SK-N-SH (cell line): ENCODE data around the gene BORA. TPM values are rescaled to one million over a fixed set of nuclear protein-coding genes. Genes with fewer than 3 reads are reported as not detected.

Experiments used
- CTCF ChIA-PET: fragments of 300-600, 350-600 bp; formaldehyde crosslinking; extraction: SDS; loops from one replicate; lab custom pipeline; 2021; lab: Yijun Ruan, JAX
- POLR2A ChIA-PET: fragments of 350-600 bp; sonication (Branson Sonifier 250); formaldehyde crosslinking; extraction: SDS; loops from one replicate; lab custom pipeline; 2020; ENCODE audit warnings: antibody characterized with exemption, inconsistent platforms; lab: Yijun Ruan, JAX
- DNase-seq: peaks from one replicate; pipeline ENCODE4 v3.0.0; 2012
- H2AFZ ChIP-seq: fragments of 200-600 bp; sonication (generic); 2 replicates; pipeline ENCODE4 v1.8.1; 2016; ENCODE audit warnings: antibody characterized with exemption, mild to moderate bottlenecking, low read depth
- H3F3A ChIP-seq: fragments of 200-600 bp; sonication (generic); replicated peaks from 2 replicates; pipeline ENCODE3; 2016; ENCODE audit warnings: antibody characterized with exemption, mild to moderate bottlenecking; ENCODE audit not compliant: insufficient read depth
- H3K27ac ChIP-seq, 2 experiments: fragments of 200-500 bp in 1 of 2; fragments of 200-600 bp in 1 of 2; sonication (Bioruptor generic) in 1 of 2; sonication (generic), shearing (Covaris generic) in 1 of 2; 2 replicates each; pipeline versions ENCODE4 v1.5.1 to v1.6.1; 2014 to 2016; ENCODE audit warnings: low read depth in 2 of 2, inconsistent platforms in 1 of 2, low read length in 1 of 2, mild to moderate bottlenecking in 1 of 2, mixed read lengths in 1 of 2
- H3K27me3 ChIP-seq: fragments of 200-600 bp; sonication (generic), shearing (Covaris generic); 2 replicates; pipeline ENCODE4 v1.6.1; 2016; ENCODE audit warnings: mixed run types; ENCODE audit not compliant: insufficient read depth
- H3K36me3 ChIP-seq, 2 experiments: fragments of 200-500 bp in 1 of 2; fragments of 200-600 bp in 1 of 2; sonication (Bioruptor generic) in 1 of 2; sonication (generic) in 1 of 2; replicated peaks in 1 of 2; 2 replicates each; pipeline versions ENCODE3 to v1.5.1; 2014 to 2016; ENCODE audit warnings: low read length in 1 of 2, mild to moderate bottlenecking in 1 of 2; ENCODE audit not compliant: insufficient read depth in 2 of 2, control insufficient read depth in 1 of 2
- H3K4me1 ChIP-seq, 2 experiments: fragments of 200-500 bp in 1 of 2; fragments of 200-600 bp in 1 of 2; sonication (Bioruptor generic) in 1 of 2; sonication (generic), shearing (Covaris generic) in 1 of 2; 2 replicates each; pipeline versions ENCODE4 v1.5.1 to v1.6.1; 2014 to 2016; ENCODE audit warnings: low read depth in 1 of 2, low read length in 1 of 2, mixed run types in 1 of 2; ENCODE audit not compliant: insufficient read depth in 2 of 2, control insufficient read depth in 1 of 2
- H3K4me2 ChIP-seq: fragments of 200-600 bp; sonication (generic), shearing (Covaris generic); 2 replicates; pipeline ENCODE4 v1.6.1; 2017; ENCODE audit warnings: mixed run types
- H3K4me3 ChIP-seq, 2 experiments: fragments of 200-500 bp in 1 of 2; fragments of 200-600 bp in 1 of 2; sonication (Bioruptor generic) in 1 of 2; sonication (generic), shearing (Covaris generic) in 1 of 2; 2 replicates each; pipeline versions ENCODE4 v1.5.1 to v1.8.1; 2014 to 2016; ENCODE audit warnings: low read depth in 2 of 2, inconsistent platforms in 1 of 2, low read length in 1 of 2, mild to moderate bottlenecking in 1 of 2, mixed read lengths in 1 of 2, moderate library complexity in 1 of 2
- H3K79me2 ChIP-seq: fragments of 200-600 bp; sonication (generic); 2 replicates; pipeline ENCODE4 v1.8.1; 2017; ENCODE audit warnings: mild to moderate bottlenecking; ENCODE audit not compliant: insufficient read depth
- H3K9ac ChIP-seq: fragments of 200-600 bp; sonication (generic); 2 replicates; pipeline ENCODE4 v1.6.1; 2017; ENCODE audit warnings: mixed run types
- H3K9me2 ChIP-seq: fragments of 200-600 bp; sonication (generic); 2 replicates; pipeline ENCODE4 v1.6.1; 2017; ENCODE audit warnings: mixed run types
- H3K9me3 ChIP-seq: fragments of 200-600 bp; sonication (generic); 2 replicates; pipeline ENCODE4 v1.6.1; 2017; ENCODE audit warnings: mixed run types, mild to moderate bottlenecking, moderate library complexity
- H4K20me1 ChIP-seq: fragments of 200-600 bp; sonication (generic); 2 replicates; pipeline ENCODE4 v1.6.1; 2017; ENCODE audit warnings: mild to moderate bottlenecking, mixed run types; ENCODE audit not compliant: insufficient read depth
- ELF1 ChIP-seq: IDR thresholded peaks from 2 replicates; pipeline ENCODE4 v1.4.0; 2012
- EZH2phosphoT487 ChIP-seq: fragments of 200-600 bp; sonication (generic); IDR thresholded peaks from 2 replicates; pipeline ENCODE4 v1.6.1; 2017; ENCODE audit warnings: low read depth, mixed run types, mild to moderate bottlenecking, antibody characterized with exemption, moderate library complexity, borderline replicate concordance
- FOXJ3 ChIP-seq: sonication (generic); formaldehyde crosslinking; IDR thresholded peaks from 2 replicates; pipeline ENCODE4 v1.5.1; 2020; ENCODE audit warnings: mild to moderate bottlenecking, missing genetic modification reagents
- GABPA ChIP-seq: IDR thresholded peaks from 2 replicates; pipeline ENCODE4 v1.4.0; 2012; ENCODE audit warnings: low read depth, mild to moderate bottlenecking
- MAX ChIP-seq: IDR thresholded peaks from 2 replicates; pipeline ENCODE4 v1.4.0; 2012; ENCODE audit warnings: low read depth
- POLR2AphosphoS5 ChIP-seq: IDR thresholded peaks from 2 replicates; pipeline ENCODE4 v1.6.1; 2012; ENCODE audit warnings: low read depth, low read length
- RAD21 ChIP-seq: IDR thresholded peaks from 2 replicates; pipeline ENCODE4 v1.6.1; 2012; ENCODE audit warnings: mild to moderate bottlenecking, low read length
- RCOR1 ChIP-seq: fragments of 150-350 bp; IDR thresholded peaks from 2 replicates; pipeline ENCODE4 v1.6.1; 2017; ENCODE audit warnings: antibody characterized with exemption, low read length
- SIN3A ChIP-seq: IDR thresholded peaks from 2 replicates; pipeline ENCODE4 v1.6.1; 2012; ENCODE audit warnings: low read depth, mild to moderate bottlenecking, low read length, moderate library complexity, borderline replicate concordance
- SMC3 ChIP-seq: IDR thresholded peaks from 2 replicates; pipeline ENCODE4 v1.6.1; 2012; ENCODE audit warnings: low read depth, low read length, improper control_type of control experiment
- TAF1 ChIP-seq: IDR thresholded peaks from 2 replicates; pipeline ENCODE4 v1.6.1; 2012; ENCODE audit warnings: low read depth, mild to moderate bottlenecking, low read length, moderate library complexity, borderline replicate concordance
- TCF12 ChIP-seq: IDR thresholded peaks from 2 replicates; pipeline ENCODE4 v1.4.0; 2012
- YY1 ChIP-seq: IDR thresholded peaks from 2 replicates; pipeline ENCODE4 v1.4.0; 2012; ENCODE audit warnings: low read depth, mild to moderate bottlenecking
- WGBS: methylation state at CpG from one replicate; pipeline ENCODE4 v1.1.6; 2017; ENCODE audit warnings: low lambda C conversion rate; 5-methylcytosine and 5-hydroxymethylcytosine counted together
- polyA plus RNA-seq, 3 experiments: library from polyadenylated mRNA; depleted of rRNA; stranded (reverse); fragments of >200 nt; gene quantifications; 2 replicates each; pipeline ENCODE4 v1.2.3, GENCODE V29; 2012
- TF ChIP-seq, protein P1 (sequence below): fragments of 150-350 bp; IDR thresholded peaks from 2 replicates; pipeline ENCODE4 v1.6.1; 2016; ENCODE audit warnings: mild to moderate bottlenecking, low read depth, low read length
- TF ChIP-seq, protein P2 (sequence below): IDR thresholded peaks from 2 replicates; pipeline ENCODE4 v1.6.1; 2012; ENCODE audit warnings: mild to moderate bottlenecking, low read depth, low read length, moderate library complexity

BORA gene
- polyA plus RNA-seq, 1 of the 3 experiments (the other 2 are of a cell fraction), result 1.4 TPM

GRCh38 chr13:72693832-72694231 lies 33.9 kb upstream of the BORA start (continued):
- TF ChIP-seq TAF1, result no peak
- no peak for TF ChIP-seq TCF12
- no peak for TF ChIP-seq GABPA
- TF ChIP-seq, protein P1, sequence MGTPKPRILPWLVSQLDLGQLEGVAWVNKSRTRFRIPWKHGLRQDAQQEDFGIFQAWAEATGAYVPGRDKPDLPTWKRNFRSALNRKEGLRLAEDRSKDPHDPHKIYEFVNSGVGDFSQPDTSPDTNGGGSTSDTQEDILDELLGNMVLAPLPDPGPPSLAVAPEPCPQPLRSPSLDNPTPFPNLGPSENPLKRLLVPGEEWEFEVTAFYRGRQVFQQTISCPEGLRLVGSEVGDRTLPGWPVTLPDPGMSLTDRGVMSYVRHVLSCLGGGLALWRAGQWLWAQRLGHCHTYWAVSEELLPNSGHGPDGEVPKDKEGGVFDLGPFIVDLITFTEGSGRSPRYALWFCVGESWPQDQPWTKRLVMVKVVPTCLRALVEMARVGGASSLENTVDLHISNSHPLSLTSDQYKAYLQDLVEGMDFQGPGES, result no peak
- TF ChIP-seq FOXJ3, result no peak
- TF ChIP-seq, all 33 proteins: peak for 0

DNA sequence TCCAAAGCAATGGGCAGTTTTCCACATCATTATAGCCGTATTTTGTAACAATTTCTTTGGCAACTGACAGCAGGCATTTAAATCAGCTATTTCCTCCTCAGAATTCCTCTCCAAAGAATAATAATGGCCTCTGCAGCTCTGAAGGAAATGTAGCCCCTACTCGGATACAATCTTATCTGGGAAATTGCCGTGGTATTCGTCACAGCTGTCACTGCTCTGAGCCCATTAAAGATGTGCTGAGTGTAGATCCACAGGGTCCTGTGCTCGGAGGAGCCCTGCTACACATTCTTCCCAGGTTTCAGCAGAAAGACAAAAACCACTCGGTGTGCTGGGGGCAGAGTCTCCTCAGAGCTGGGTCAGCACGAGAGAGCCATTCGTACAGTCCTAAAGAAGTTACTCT lies 33.4 kb upstream of the BORA start:
- no peaks in the 10 kb centered on the region for H3K9me3 ChIP-seq
- no peaks in the 10 kb centered on the region for H4K20me1 ChIP-seq
- H3K4me1 ChIP-seq, result no peaks in the 10 kb centered on the region
- no peaks in the 10 kb centered on the region for H3K27me3 ChIP-seq
- no peaks in the 10 kb centered on the region for H3K9me2 ChIP-seq
- no peaks in the 10 kb centered on the region for H3K79me2 ChIP-seq
- DNase-seq, result no peak
- TF ChIP-seq MAX (no peak), SIN3A (no peak), YY1 (no peak), FOXJ3 (no peak), RAD21 (no peak), SMC3 (no peak), RCOR1 (no peak), POLR2AphosphoS5 (no peak), ELF1 (no peak), EZH2phosphoT487 (no peak)
- TF ChIP-seq, protein P1, result no peak
- TF ChIP-seq, protein P2, sequence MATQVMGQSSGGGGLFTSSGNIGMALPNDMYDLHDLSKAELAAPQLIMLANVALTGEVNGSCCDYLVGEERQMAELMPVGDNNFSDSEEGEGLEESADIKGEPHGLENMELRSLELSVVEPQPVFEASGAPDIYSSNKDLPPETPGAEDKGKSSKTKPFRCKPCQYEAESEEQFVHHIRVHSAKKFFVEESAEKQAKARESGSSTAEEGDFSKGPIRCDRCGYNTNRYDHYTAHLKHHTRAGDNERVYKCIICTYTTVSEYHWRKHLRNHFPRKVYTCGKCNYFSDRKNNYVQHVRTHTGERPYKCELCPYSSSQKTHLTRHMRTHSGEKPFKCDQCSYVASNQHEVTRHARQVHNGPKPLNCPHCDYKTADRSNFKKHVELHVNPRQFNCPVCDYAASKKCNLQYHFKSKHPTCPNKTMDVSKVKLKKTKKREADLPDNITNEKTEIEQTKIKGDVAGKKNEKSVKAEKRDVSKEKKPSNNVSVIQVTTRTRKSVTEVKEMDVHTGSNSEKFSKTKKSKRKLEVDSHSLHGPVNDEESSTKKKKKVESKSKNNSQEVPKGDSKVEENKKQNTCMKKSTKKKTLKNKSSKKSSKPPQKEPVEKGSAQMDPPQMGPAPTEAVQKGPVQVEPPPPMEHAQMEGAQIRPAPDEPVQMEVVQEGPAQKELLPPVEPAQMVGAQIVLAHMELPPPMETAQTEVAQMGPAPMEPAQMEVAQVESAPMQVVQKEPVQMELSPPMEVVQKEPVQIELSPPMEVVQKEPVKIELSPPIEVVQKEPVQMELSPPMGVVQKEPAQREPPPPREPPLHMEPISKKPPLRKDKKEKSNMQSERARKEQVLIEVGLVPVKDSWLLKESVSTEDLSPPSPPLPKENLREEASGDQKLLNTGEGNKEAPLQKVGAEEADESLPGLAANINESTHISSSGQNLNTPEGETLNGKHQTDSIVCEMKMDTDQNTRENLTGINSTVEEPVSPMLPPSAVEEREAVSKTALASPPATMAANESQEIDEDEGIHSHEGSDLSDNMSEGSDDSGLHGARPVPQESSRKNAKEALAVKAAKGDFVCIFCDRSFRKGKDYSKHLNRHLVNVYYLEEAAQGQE, result no peak
- no peak overlapping the region for H3K9ac ChIP-seq
- ChIA-PET CTCF (interaction anchor here (1.6 kb wide), 1 partner anchor 815 kb away, joined by 4 read pairs; no protein-coding TSS in a partner anchor), POLR2A (no interaction called here)
- H3F3A ChIP-seq, result no peaks in the 10 kb centered on the region
- H3K36me3 ChIP-seq, result no peaks in the 10 kb centered on the region
- no peak overlapping the region for H3K4me3 ChIP-seq
- no peak overlapping the region for H3K27ac ChIP-seq
- 65% methylated on average over 8 of the region's 8 CpGs for WGBS
- no peak overlapping the region for H3K4me2 ChIP-seq
- H2AFZ ChIP-seq, result no peak overlapping the region
